ENCODE measurements around the gene TRIM25. TPM values are rescaled to one million over a fixed set of nuclear protein-coding genes. Genes with fewer than 3 reads are reported as not detected.
A peak's percentile ranks its signal among the peaks of the same experiment; 100 is the strongest.
"Not testable (repeated sequence)": the region's sequence is repeated elsewhere in the genome, so short reads cannot be mapped to it uniquely, and the experiment has no call there.

Gene TRIM25
- total RNA-seq, 1 donor from 2014 or later = 71.4 TPM

GRCh38 chr17:56948491-56948890 is 34.6 kb upstream of the TRIM25 start:
- intact Hi-C loops (cut with micrococcal nuclease) = no loop called here
- CTCF ChIA-PET = interaction anchor here (0.7 kb wide), 1 partner anchor 129 kb away, joined by 3 read pairs; no protein-coding TSS in a partner anchor

GRCh38 chr17:56947741-56948140 is 33.9 kb upstream of the TRIM25 start:
- DNase-seq (no peak), ATAC-seq (ENCODE audit: low read depth) (no peak)
- H3K27me3 Mint-ChIP-seq = no peaks in the 10 kb centered on the region
- H3K4me3 Mint-ChIP-seq = no peak overlapping the region
- no peaks in the 10 kb centered on the region for H3K9me3 Mint-ChIP-seq
- TF ChIP-seq CTCF (IDR thresholded peaks at IDR 0.05) = no peak
- no peaks in the 10 kb centered on the region for H3K4me1 Mint-ChIP-seq
- no peak overlapping the region for H3K27ac Mint-ChIP-seq
- intact Hi-C loops (cut with micrococcal nuclease) = no loop called here
- ChIA-PET POLR2A (no interaction called here), CTCF (no interaction called here)
- peaks cover 85% of the 10 kb centered on the region for H3K36me3 Mint-ChIP-seq (ENCODE audit: low read depth)

More at GRCh38 chr17:56948491-56948890, 34.6 kb upstream of the TRIM25 start:
- ATAC-seq (ENCODE audit: low read depth) (no peak), DNase-seq (no peak)
- Mint-ChIP-seq H3K4me1 (no peaks in the 10 kb centered on the region), H3K4me3 (no peak overlapping the region), H3K27ac (no peak overlapping the region), H3K27me3 (no peaks in the 10 kb centered on the region), H3K36me3 (ENCODE audit: low read depth) (peaks cover 81% of the 10 kb centered on the region), H3K9me3 (no peaks in the 10 kb centered on the region)
- no peak for TF ChIP-seq CTCF (IDR thresholded peaks at IDR 0.05)
- POLR2A ChIA-PET = no interaction called here

- intact Hi-C loops (cut with micrococcal nuclease) = no loop called here
- Mint-ChIP-seq H3K4me1 (no peaks in the 10 kb centered on the region), H3K27me3 (no peaks in the 10 kb centered on the region), H3K27ac (no peak overlapping the region), H3K36me3 (ENCODE audit: low read depth) (peaks cover 85% of the 10 kb centered on the region), H3K9me3 (no peaks in the 10 kb centered on the region), H3K4me3 (no peak overlapping the region)
- ChIA-PET POLR2A (interaction anchor here (1.0 kb wide), 1 partner anchor 15 kb away, joined by 3 read pairs; the partner anchor contains the start of gene COIL), CTCF (interaction anchor here (2.1 kb wide), 1 partner anchor 126 kb away, joined by 5 read pairs; no protein-coding TSS in a partner anchor)
- no peak for TF ChIP-seq CTCF (IDR thresholded peaks at IDR 0.05)
- DNase-seq (no peak), ATAC-seq (ENCODE audit: low read depth) (no peak)
Measured at GRCh38 chr17:56945938-56946505, 32.2 kb upstream of the TRIM25 start.

- H3K36me3 Mint-ChIP-seq (ENCODE audit: low read depth) = peaks cover 78% of the 10 kb centered on the region
- no peaks in the 10 kb centered on the region for H3K9me3 Mint-ChIP-seq
- H3K27me3 Mint-ChIP-seq = no peaks in the 10 kb centered on the region
- ChIA-PET CTCF (interaction anchor here (5.2 kb wide), 1 partner anchor 125 kb away, joined by 112 read pairs; no protein-coding TSS in a partner anchor), POLR2A (no interaction called here)
- no peak overlapping the region for H3K27ac Mint-ChIP-seq
- no peak overlapping the region for H3K4me3 Mint-ChIP-seq
- no peak for ATAC-seq (ENCODE audit: low read depth)
- peaks cover 3% of the 10 kb centered on the region for H3K4me1 Mint-ChIP-seq
- no peak for DNase-seq
- intact Hi-C loops (cut with micrococcal nuclease) = no loop called here
- TF ChIP-seq CTCF (IDR thresholded peaks at IDR 0.05) = no peak
Measured at GRCh38 chr17:56943505-56944125, 29.8 kb upstream of the TRIM25 start.

GRCh38 chr17:56939869-56940484 is 26.1 kb upstream of the TRIM25 start:
- POLR2A ChIA-PET = interaction anchor here (0.9 kb wide), 1 partner anchor 120 kb away, joined by 4 read pairs; no protein-coding TSS in a partner anchor
- peaks cover 80% of the 10 kb centered on the region for H3K36me3 Mint-ChIP-seq (ENCODE audit: low read depth)

GRCh38 chr17:56938206-56938605 is 24.4 kb upstream of the TRIM25 start:
- H3K4me3 Mint-ChIP-seq; ATAC-seq (ENCODE audit: low read depth); H3K9me3 Mint-ChIP-seq; intact Hi-C loops (cut with micrococcal nuclease); POLR2A ChIA-PET; H3K27me3 Mint-ChIP-seq; H3K27ac Mint-ChIP-seq; H3K4me1 Mint-ChIP-seq; DNase-seq: not testable (repeated sequence)
- H3K36me3 Mint-ChIP-seq (ENCODE audit: low read depth) = peaks cover 80% of the 10 kb centered on the region
- CTCF ChIA-PET = interaction anchor here (0.7 to 1.1 kb wide), 2 partner anchors 45 to 118 kb away, joined by 3 to 5 read pairs; no protein-coding TSS in a partner anchor

More at GRCh38 chr17:56939869-56940484, 26.1 kb upstream of the TRIM25 start:
- no peak for DNase-seq
- Mint-ChIP-seq H3K27ac (no peak overlapping the region), H3K4me3 (no peak overlapping the region), H3K4me1 (peaks cover 3% of the 10 kb centered on the region), H3K9me3 (no peaks in the 10 kb centered on the region), H3K27me3 (no peaks in the 10 kb centered on the region)
- CTCF ChIA-PET = interaction anchor here (0.6 to 5.2 kb wide), 10 partner anchors 13 to 121 kb away, joined by 3 to 112 read pairs (median 6); no protein-coding TSS in a partner anchor
- TF ChIP-seq CTCF (IDR thresholded peaks at IDR 0.05) = peak; percentile 84
- intact Hi-C loops (cut with micrococcal nuclease) = loop anchor here (1.0 to 2.0 kb wide), 5 partner anchors 26 to 348 kb away; partner anchors contain the start of gene TRIM25
- peak; percentile 93 for ATAC-seq (ENCODE audit: low read depth)
